GF-D8 (cell line): ENCODE data around the gene MYOF.
"Not testable (repeated sequence)": the region's sequence is repeated elsewhere in the genome, so short reads cannot be mapped to it uniquely, and the experiment has no call there.

ENCODE experiments used
- DNase-seq: peaks from one replicate; lab custom pipeline; 2025; lab: John Stamatoyannopoulos, UW

The MYOF gene

GRCh38 chr10:93476756-93477155 lies 5.4 kb downstream of the MYOF start:
- DNase-seq: no peak

GRCh38 chr10:93475871-93476270 lies 6.3 kb downstream of the MYOF start:
- DNase-seq: no peak

GRCh38 chr10:93475227-93475626 lies 6.9 kb downstream of the MYOF start:
- no peak for DNase-seq

- no peak for DNase-seq
Measured at GRCh38 chr10:93473804-93474472, 8.2 kb downstream of the MYOF start.

- no peak for DNase-seq
Measured at GRCh38 chr10:93473161-93473560, 9.0 kb downstream of the MYOF start.

- no peak for DNase-seq
Measured at GRCh38 chr10:93471110-93471651, 11.0 kb downstream of the MYOF start.

GRCh38 chr10:93469454-93469853 lies 12.7 kb downstream of the MYOF start:
- no peak for DNase-seq

GRCh38 chr10:93468461-93469213 lies 13.5 kb downstream of the MYOF start:
- DNase-seq: no peak

- not testable (repeated sequence) for DNase-seq
Measured at GRCh38 chr10:93467635-93468034, 14.5 kb downstream of the MYOF start.

- DNase-seq: no peak
Measured at GRCh38 chr10:93465806-93466675, 16.1 kb downstream of the MYOF start.

- no peak for DNase-seq
Measured at GRCh38 chr10:93464776-93465388, 17.3 kb downstream of the MYOF start.

GRCh38 chr10:93463723-93464476 lies 18.2 kb downstream of the MYOF start:
- no peak for DNase-seq

- no peak for DNase-seq
Measured at GRCh38 chr10:93462881-93463280, 19.3 kb downstream of the MYOF start.

- no peak for DNase-seq
Measured at GRCh38 chr10:93462371-93462770, 19.8 kb downstream of the MYOF start.

- DNase-seq: no peak
Measured at GRCh38 chr10:93461807-93462178, 20.3 kb downstream of the MYOF start.

- DNase-seq: no peak
Measured at GRCh38 chr10:93461109-93461806, 20.9 kb downstream of the MYOF start.

- DNase-seq: no peak
Measured at GRCh38 chr10:93459466-93459865, 22.7 kb downstream of the MYOF start.

- DNase-seq: no peak
Measured at GRCh38 chr10:93458821-93459257, 23.3 kb downstream of the MYOF start.

GRCh38 chr10:93457511-93457910 lies 24.6 kb downstream of the MYOF start:
- no peak for DNase-seq

- DNase-seq: no peak
Measured at GRCh38 chr10:93456480-93456879, 25.7 kb downstream of the MYOF start.

GRCh38 chr10:93454736-93455135 lies 27.4 kb downstream of the MYOF start:
- DNase-seq: no peak
